Measurements from ENCODE around the gene KCNH8.
"Not testable (repeated sequence)": the region's sequence is repeated elsewhere in the genome, so short reads cannot be mapped to it uniquely, and the experiment has no call there.

KCNH8 gene

DNA sequence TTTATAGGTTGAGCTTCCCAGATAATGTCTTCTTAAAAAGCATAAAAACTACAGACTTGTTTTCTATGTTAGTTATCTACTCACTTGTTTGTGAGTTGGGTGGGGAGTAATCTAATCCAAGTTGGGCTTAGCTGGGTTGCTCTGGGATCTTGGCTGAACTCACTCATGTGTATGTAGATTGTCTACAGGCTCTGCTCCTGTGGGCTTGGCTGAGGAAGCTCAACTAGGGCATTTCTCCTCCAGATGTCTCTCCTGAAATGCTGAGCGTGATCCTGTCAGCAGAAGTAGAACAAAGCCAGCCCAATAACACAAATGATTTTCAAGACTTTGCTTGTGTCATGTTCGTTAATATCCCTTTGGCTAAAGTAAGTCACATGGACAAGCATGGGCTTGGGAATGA, 17.3 kb downstream of the KCNH8 start:
- H3K27ac ChIP-seq = no peak overlapping the region
- H3K4me3 ChIP-seq = no peak overlapping the region

- H3K27ac ChIP-seq = no peak overlapping the region
- no peak overlapping the region for H3K4me3 ChIP-seq
Observed at GRCh38 chr3:19171794-19172193, 23.5 kb downstream of the KCNH8 start.

DNA sequence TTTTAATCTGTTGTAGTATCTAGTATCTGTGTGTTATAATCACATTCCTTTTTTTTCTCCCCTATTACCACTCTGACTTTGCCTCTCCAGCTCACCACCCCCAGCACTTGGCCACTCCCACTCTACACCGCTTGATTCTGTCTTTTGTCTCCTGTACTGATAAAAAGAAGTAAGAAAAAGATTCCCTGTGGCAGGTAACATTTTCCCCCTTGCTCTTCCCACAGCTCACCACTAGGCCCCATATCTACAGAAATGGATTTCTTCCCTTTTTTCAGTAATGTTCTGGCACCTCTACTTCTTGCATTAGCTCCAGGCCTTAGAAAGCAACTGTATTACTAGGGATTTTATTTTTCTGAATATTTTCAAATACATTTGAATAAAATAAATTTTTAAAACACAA, 25.6 kb downstream of the KCNH8 start:
- H3K4me3 ChIP-seq = no peak overlapping the region
- no peak overlapping the region for H3K27ac ChIP-seq

- Histone ChIP-seq H3K4me3 (no peak overlapping the region), H3K27ac (no peak overlapping the region)
Observed at GRCh38 chr3:19183584-19183983, 35.3 kb downstream of the KCNH8 start.

DNA sequence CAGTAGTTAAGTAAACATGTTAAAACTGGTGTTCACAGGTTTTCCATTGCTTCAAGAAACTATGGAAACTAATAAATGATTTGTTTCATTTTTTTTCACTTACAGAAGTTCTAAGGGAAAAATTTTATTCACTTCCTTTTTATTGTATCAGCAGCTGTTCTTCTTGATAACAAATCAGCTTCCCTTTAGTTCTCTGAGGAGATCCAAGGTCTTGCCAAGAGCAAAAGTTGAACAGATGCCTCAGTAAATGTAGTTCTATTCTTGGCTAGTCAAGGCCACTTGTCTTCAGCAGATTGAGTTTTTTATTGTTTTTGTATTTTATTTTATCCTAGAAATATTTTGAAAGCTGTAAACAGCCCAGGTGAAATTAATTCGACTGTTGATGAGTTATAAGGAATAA, 41.8 kb downstream of the KCNH8 start:
- no peak overlapping the region for H3K4me3 ChIP-seq
- H3K27ac ChIP-seq = no peak overlapping the region

DNA sequence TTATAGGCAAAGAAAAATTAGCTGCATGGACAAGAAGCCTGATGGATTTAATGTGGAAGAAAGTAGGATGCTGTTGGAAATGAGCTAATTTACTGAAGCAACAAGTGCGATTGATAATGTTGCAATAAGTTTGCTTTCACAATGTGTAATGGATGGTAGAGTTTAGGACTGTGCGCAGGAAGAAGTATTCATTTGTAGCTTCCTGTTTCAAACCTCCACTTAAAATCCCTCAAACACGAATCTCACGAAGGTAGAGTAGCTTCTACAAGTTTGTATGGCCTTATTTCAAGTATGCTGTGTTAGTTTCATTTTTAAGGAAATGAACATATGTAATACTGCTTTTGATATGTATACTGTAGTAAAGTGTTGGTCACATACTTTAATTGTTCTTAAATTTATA, 42.3 kb downstream of the KCNH8 start:
- Histone ChIP-seq H3K4me3 (no peak overlapping the region), H3K27ac (no peak overlapping the region)

DNA sequence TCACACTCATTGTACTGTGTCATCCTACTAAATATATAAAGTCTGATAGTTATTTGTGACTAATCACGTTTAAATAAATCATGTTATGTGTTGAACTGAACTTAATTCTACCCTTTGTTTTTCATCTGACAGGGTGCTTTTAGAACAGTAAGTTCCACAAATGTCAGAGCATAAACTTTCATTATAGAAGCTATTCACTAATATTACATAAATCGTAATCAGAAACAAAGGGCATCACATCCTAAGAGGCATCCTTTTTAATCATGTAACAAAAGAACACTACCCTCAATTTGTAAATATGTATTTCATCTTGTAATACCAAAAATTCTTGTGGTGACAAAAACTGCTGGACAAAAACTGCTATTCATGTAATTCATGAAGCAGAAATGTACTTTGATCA, 50.8 kb downstream of the KCNH8 start:
- no peak overlapping the region for H3K27ac ChIP-seq
- H3K4me3 ChIP-seq = no peak overlapping the region

GRCh38 chr3:19202303-19202702, 54.0 kb downstream of the KCNH8 start:
- H3K4me3 ChIP-seq = no peak overlapping the region
- H3K27ac ChIP-seq = no peak overlapping the region

GRCh38 chr3:19202754-19203153, 54.4 kb downstream of the KCNH8 start:
- no peak overlapping the region for H3K4me3 ChIP-seq
- no peak overlapping the region for H3K27ac ChIP-seq

DNA sequence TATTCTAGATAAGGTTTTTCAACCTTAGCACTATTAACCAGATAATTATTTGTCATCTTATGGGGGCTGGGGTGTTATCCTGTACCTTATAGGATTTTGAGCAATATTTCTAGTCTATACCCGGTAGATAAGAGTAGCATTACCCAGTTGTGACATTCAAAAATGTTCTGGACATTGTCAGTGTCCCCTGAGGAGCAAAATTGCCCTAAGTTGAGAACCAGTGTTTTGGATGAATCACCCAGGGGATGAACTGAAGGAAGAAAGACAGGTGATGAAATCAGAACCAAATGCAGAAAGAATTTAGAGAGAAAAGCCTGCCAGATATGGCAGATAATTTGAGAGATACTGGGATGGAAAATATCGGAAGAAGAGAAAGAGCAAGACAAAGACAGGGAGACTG, 58.2 kb downstream of the KCNH8 start:
- Histone ChIP-seq H3K4me3 (no peak overlapping the region), H3K27ac (no peak overlapping the region)

GRCh38 chr3:19213603-19214220, 65.4 kb downstream of the KCNH8 start:
- Histone ChIP-seq H3K4me3 (no peak overlapping the region), H3K27ac (no peak overlapping the region)

DNA sequence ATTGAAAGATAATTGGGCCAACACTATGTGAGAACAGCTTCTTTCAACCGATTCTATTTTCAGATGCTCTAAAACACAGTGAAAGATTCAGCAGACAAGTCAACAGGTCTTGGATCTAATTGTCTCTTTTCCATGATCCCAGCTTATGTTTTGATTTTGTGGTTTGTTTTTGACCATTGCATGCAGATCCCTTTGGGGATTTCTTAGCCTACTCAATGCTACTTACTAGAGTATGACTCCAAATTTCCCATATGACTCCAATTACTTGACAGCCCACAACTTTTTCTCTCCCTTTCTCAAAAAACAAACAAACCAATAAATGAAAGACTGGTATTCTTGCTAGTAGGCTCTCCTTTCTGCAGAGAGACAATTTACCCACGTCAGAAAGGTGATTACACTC, 67.1 kb downstream of the KCNH8 start:
- Histone ChIP-seq H3K27ac (no peak overlapping the region), H3K4me3 (no peak overlapping the region)

GRCh38 chr3:19216669-19217337, 68.5 kb downstream of the KCNH8 start:
- H3K27ac ChIP-seq = no peak overlapping the region
- H3K4me3 ChIP-seq = no peak overlapping the region

DNA sequence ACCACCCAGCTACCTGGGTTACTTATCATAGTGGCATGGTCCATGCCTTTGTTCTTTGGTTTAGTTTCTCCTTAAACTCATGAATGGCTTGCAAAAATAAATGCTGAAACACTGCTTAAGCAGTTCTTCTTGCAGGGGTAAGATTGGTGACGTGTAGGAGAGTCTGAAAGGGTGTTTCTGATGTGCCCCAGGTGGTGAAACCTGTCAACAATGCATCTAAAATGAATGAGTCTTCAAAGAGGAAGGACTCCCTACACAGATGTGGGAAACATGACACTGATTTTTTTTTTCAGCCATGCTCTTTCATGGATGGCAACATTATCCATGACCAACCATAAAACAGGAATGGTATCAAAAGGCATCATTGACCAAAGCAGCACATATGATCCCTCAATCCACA, 72.0 kb downstream of the KCNH8 start:
- Histone ChIP-seq H3K4me3 (no peak overlapping the region), H3K27ac (no peak overlapping the region)

- no peak overlapping the region for H3K4me3 ChIP-seq
- no peak overlapping the region for H3K27ac ChIP-seq
Observed at GRCh38 chr3:19221081-19221480, 72.8 kb downstream of the KCNH8 start.

DNA sequence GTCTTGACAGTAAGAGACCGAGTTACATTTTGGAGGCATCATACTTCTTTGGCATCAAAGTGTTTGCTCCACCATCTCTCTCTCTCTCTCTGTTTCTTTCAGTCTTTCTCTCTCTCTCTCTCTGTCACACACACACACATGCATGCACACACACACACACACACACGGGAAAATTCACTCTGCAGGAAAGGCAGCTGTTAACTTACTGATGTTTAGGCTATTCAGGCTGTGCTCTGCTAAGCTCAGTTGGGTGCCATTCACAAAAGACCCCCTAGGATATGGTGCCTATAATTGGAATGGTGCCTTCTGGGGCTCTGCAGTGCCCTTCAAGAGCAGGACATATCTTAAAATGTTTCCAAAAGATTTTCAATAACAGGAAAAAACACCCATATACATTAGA, 78.2 kb downstream of the KCNH8 start:
- Histone ChIP-seq H3K27ac (no peak overlapping the region), H3K4me3 (no peak overlapping the region)

- Histone ChIP-seq H3K4me3 (no peak overlapping the region), H3K27ac (no peak overlapping the region)
Observed at GRCh38 chr3:19228167-19228566, 79.9 kb downstream of the KCNH8 start.

GRCh38 chr3:19229086-19229485, 80.8 kb downstream of the KCNH8 start:
- H3K4me3 ChIP-seq = no peak overlapping the region
- no peak overlapping the region for H3K27ac ChIP-seq

DNA sequence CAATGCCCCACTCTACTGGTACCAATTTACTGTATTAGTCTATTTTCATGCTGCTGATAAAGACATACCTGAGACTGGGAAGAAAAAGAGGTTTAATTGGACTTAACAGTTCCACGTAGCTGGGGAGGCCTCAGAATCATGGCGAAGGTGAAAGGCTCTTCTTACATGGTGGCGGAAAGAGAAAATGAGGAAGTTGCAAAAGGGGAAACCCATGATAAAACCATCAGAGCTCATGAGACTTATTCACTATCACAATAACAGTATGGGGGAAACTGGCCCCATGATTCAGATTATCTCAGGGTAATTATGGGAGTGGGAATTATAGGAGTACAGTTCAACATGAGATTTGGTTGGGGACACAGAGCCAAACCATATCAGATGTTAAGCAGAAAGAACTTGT, 81.6 kb downstream of the KCNH8 start:
- not testable (repeated sequence) for H3K4me3 ChIP-seq, H3K27ac ChIP-seq

- H3K4me3 ChIP-seq = no peak overlapping the region
- no peak overlapping the region for H3K27ac ChIP-seq
Observed at GRCh38 chr3:19231792-19232461, 83.6 kb downstream of the KCNH8 start.

DNA sequence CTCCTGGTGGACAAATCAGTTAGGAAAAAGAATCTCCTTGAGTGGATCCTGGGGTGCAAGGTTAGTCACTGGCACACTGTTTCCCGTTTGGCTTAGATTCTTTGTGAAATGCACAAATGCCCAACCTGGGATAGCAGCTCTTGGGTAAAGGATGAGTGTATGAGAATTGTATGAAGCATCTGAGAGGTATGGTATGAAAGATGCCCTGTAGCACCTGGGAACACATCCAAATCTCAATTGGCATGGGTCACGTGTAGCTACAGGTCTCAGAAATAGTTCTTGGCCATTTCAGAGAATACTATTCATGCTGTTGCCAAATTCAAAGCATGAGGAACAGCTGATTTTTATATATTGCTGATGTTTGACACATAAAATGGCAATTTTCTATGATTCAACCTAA, 84.3 kb downstream of the KCNH8 start:
- Histone ChIP-seq H3K27ac (no peak overlapping the region), H3K4me3 (no peak overlapping the region)

Data from skin epidermis (tissue), 12 donors.